ENCODE measurements around the gene ZMYM1. TPM values are rescaled to one million over a fixed set of nuclear protein-coding genes. Genes with fewer than 3 reads are reported as not detected.

ZMYM1 gene
- total RNA-seq, 4 donors from 2014 or later: 3.7 to 19.7 (median 13.5) TPM

- peaks cover 0 to 3% (median 0%) of the 10 kb centered on the region in 4 donors for H3K36me3 ChIP-seq
- H3K27me3 ChIP-seq: no peaks in the 10 kb centered on the region
- no peak for TF ChIP-seq EP300 (IDR thresholded peaks at IDR 0.05; ENCODE audit: low read depth)
- TF ChIP-seq POLR2AphosphoS5 (IDR thresholded peaks at IDR 0.05): no peak
- no peak for TF ChIP-seq CTCF (IDR thresholded peaks at IDR 0.05)
- no peak for TF ChIP-seq POLR2A (IDR thresholded peaks at IDR 0.05)
- 98 to 100% methylated on average over 1 of the region's 1 CpG for WGBS, 2 donors (ENCODE audit: low coverage in 1 of 2)
- H3K9me3 ChIP-seq: peaks cover 0 to 8% of the 10 kb centered on the region in 2 donors
- peak overlapping the region in 3 of 4 donors; percentile 90 to 95 (median 91) for H3K27ac ChIP-seq
- in situ Hi-C loops (cut with MboI; ENCODE audit: low pct_ligation_motif_present in 1 of 4, low pct_unique_long_range_greater_than_20kb in 1 of 4, low sequenced_read_pairs in 3 of 4): no loop called here
- H3K4me1 ChIP-seq: peaks cover 11 to 22% (median 19%) of the 10 kb centered on the region in 4 donors
- intact Hi-C loops (cut with DNase I; ENCODE audit: low total_unique reads): no loop called here
- peak overlapping the region in 1 of 4 donors; percentile 68 for H3K4me3 ChIP-seq
- no peak for DNase-seq
Measured at GRCh38 chr1:35032384-35032739, 46.8 kb upstream of the ZMYM1 start.

- no peaks in the 10 kb centered on the region for H3K36me3 ChIP-seq
- H3K27ac ChIP-seq: no peak overlapping the region
- peaks cover 0 to 8% of the 10 kb centered on the region in 2 donors for H3K9me3 ChIP-seq
- 100% methylated on average over 1 of the region's 1 CpG for WGBS, 2 donors (ENCODE audit: low coverage in 1 of 2)
- H3K4me1 ChIP-seq: peaks cover 11 to 22% (median 19%) of the 10 kb centered on the region in 4 donors
- TF ChIP-seq EP300 (IDR thresholded peaks at IDR 0.05; ENCODE audit: low read depth): no peak
- TF ChIP-seq CTCF (IDR thresholded peaks at IDR 0.05): no peak
- no peak for TF ChIP-seq POLR2AphosphoS5 (IDR thresholded peaks at IDR 0.05)
- no peak for TF ChIP-seq POLR2A (IDR thresholded peaks at IDR 0.05)
- in situ Hi-C loops (cut with MboI; ENCODE audit: low pct_ligation_motif_present in 1 of 4, low pct_unique_long_range_greater_than_20kb in 1 of 4, low sequenced_read_pairs in 3 of 4) (no loop called here), intact Hi-C loops (cut with DNase I; ENCODE audit: low total_unique reads) (no loop called here)
- DNase-seq: no peak
- no peaks in the 10 kb centered on the region for H3K27me3 ChIP-seq
- H3K4me3 ChIP-seq: no peak overlapping the region
Measured at GRCh38 chr1:35033346-35033745, 45.8 kb upstream of the ZMYM1 start.

- TF ChIP-seq EP300 (IDR thresholded peaks at IDR 0.05; ENCODE audit: low read depth) (no peak), POLR2AphosphoS5 (IDR thresholded peaks at IDR 0.05) (no peak), CTCF (IDR thresholded peaks at IDR 0.05) (no peak), POLR2A (IDR thresholded peaks at IDR 0.05) (no peak)
- Histone ChIP-seq H3K27ac (no peak overlapping the region), H3K4me1 (no peaks in the 10 kb centered on the region), H3K36me3 (no peaks in the 10 kb centered on the region), H3K4me3 (no peak overlapping the region), H3K9me3 (peaks cover 0 to 8% of the 10 kb centered on the region in 2 donors), H3K27me3 (no peaks in the 10 kb centered on the region)
- no peak for DNase-seq
- WGBS, 2 donors (ENCODE audit: low coverage in 1 of 2): 88 to 95% methylated on average over 3 to 4 of the region's 4 CpGs
- in situ Hi-C loops (cut with MboI; ENCODE audit: low pct_ligation_motif_present in 1 of 4, low pct_unique_long_range_greater_than_20kb in 1 of 4, low sequenced_read_pairs in 3 of 4): no loop called here
- intact Hi-C loops (cut with DNase I; ENCODE audit: low total_unique reads): no loop called here
Measured at GRCh38 chr1:35036621-35037020, 42.6 kb upstream of the ZMYM1 start.

GRCh38 chr1:35037206-35037605 is 42.0 kb upstream of the ZMYM1 start:
- Histone ChIP-seq H3K27ac (no peak overlapping the region), H3K4me3 (no peak overlapping the region), H3K4me1 (no peaks in the 10 kb centered on the region), H3K27me3 (no peaks in the 10 kb centered on the region), H3K36me3 (no peaks in the 10 kb centered on the region), H3K9me3 (peaks cover 0 to 8% of the 10 kb centered on the region in 2 donors)
- WGBS, 2 donors (ENCODE audit: low coverage in 1 of 2): 83 to 90% methylated on average over 1 of the region's 1 CpG
- in situ Hi-C loops (cut with MboI; ENCODE audit: low pct_ligation_motif_present in 1 of 4, low pct_unique_long_range_greater_than_20kb in 1 of 4, low sequenced_read_pairs in 3 of 4): no loop called here
- DNase-seq: no peak
- TF ChIP-seq POLR2A (IDR thresholded peaks at IDR 0.05) (no peak), POLR2AphosphoS5 (IDR thresholded peaks at IDR 0.05) (no peak), EP300 (IDR thresholded peaks at IDR 0.05; ENCODE audit: low read depth) (no peak), CTCF (IDR thresholded peaks at IDR 0.05) (no peak)
- intact Hi-C loops (cut with DNase I; ENCODE audit: low total_unique reads): no loop called here

All from transverse colon (tissue), 4 donors.